K562 (cell line): ENCODE data around the gene COX6B1. TPM values are rescaled to one million over a fixed set of nuclear protein-coding genes. Genes with fewer than 3 reads are reported as not detected.

Experiments used
- CCAR2 ChIP-seq: fragments of 200-400 bp; formaldehyde crosslinking; IDR thresholded peaks from 2 replicates; pipeline ENCODE4 v1.6.1; 2017; ENCODE audit warnings: mild to moderate bottlenecking, low read depth, low read length
- CHD4 ChIP-seq: fragments of 200-600 bp; sonication (generic); IDR thresholded peaks from 3 replicates; pipeline ENCODE4 v1.6.1; 2012; ENCODE audit warnings: low read depth, mild to moderate bottlenecking, mixed read lengths, low read length, inconsistent platforms; ENCODE audit not compliant: insufficient read depth, insufficient replicate concordance, poor library complexity, severe bottlenecking
- ESRRA ChIP-seq: fragments of 450-650 bp; IDR thresholded peaks from 2 replicates; pipeline ENCODE4 v1.6.1; 2014; ENCODE audit warnings: low read depth, mild to moderate bottlenecking, moderate library complexity, borderline replicate concordance
- FOXJ2 ChIP-seq: fragments of 200-800 bp; sonication (Bioruptor generic); IDR thresholded peaks from 2 replicates; pipeline ENCODE4 v1.6.1; 2016; ENCODE audit warnings: missing genetic modification characterization, missing compliant biosample characterization
- GTF2A2 ChIP-seq: IDR thresholded peaks from 2 replicates; pipeline ENCODE4 v1.6.1; 2016; ENCODE audit warnings: mild to moderate bottlenecking, missing genetic modification characterization, missing compliant biosample characterization
- KAT2B ChIP-seq: IDR thresholded peaks from one replicate; pipeline ENCODE4 v1.6.1; 2012; ENCODE audit warnings: low read depth, mild to moderate bottlenecking, control low read depth, inconsistent platforms, low read length, moderate library complexity
- MEIS2 ChIP-seq: fragments of 450-650 bp; IDR thresholded peaks from 2 replicates; pipeline ENCODE4 v1.6.1; 2014; ENCODE audit warnings: mild to moderate bottlenecking; ENCODE audit not compliant: partially characterized antibody
- NUFIP1 ChIP-seq: fragments of 450-650 bp; IDR thresholded peaks from 2 replicates; pipeline ENCODE4 v1.6.1; 2018; ENCODE audit not compliant: partially characterized antibody
- SMARCE1 ChIP-seq: fragments of 450-650 bp; IDR thresholded peaks from 2 replicates; pipeline ENCODE4 v1.7.1; 2016; ENCODE audit warnings: mild to moderate bottlenecking
- SREBF2 ChIP-seq: sonication (generic); formaldehyde crosslinking; IDR thresholded peaks from 2 replicates; pipeline ENCODE4 v1.4.0; 2020; ENCODE audit warnings: mild to moderate bottlenecking, missing genetic modification reagents
- ZNF134 ChIP-seq: fragments of 250-450 bp; sonication (Bioruptor Pico); conservative IDR thresholded peaks from 2 replicates; pipeline ENCODE4 v1.4.0; 2020
- ZNF165 ChIP-seq: fragments of 250-450 bp; sonication (Bioruptor Pico); IDR thresholded peaks from 2 replicates; pipeline ENCODE4 v1.4.0; 2020; ENCODE audit warnings: borderline replicate concordance
- ZNF24 ChIP-seq: fragments of 450-650 bp; IDR thresholded peaks from 2 replicates; pipeline ENCODE4 v1.6.1; 2016
- ZNF282 ChIP-seq: sonication (generic); formaldehyde crosslinking; IDR thresholded peaks from 2 replicates; pipeline ENCODE4 v1.8.1; 2023; ENCODE audit warnings: missing genetic modification reagents
- ZNF436 ChIP-seq: fragments of 250-450, 450-650 bp; sonication (Bioruptor Pico); formaldehyde crosslinking; IDR thresholded peaks from 2 replicates; pipeline ENCODE4 v1.7.0; 2020; ENCODE audit warnings: mild to moderate bottlenecking
- ZNF699 ChIP-seq: fragments of 250-450 bp; sonication (Bioruptor Pico); IDR thresholded peaks from 2 replicates; pipeline ENCODE4 v1.8.0; 2021; ENCODE audit warnings: mild to moderate bottlenecking, moderate library complexity; ENCODE audit not compliant: insufficient replicate concordance
- ZNF707 ChIP-seq: fragments of 250-450 bp; sonication (Bioruptor Pico); conservative IDR thresholded peaks from 2 replicates; pipeline ENCODE4 v1.8.0; 2022; ENCODE audit warnings: inconsistent platforms, mild to moderate bottlenecking, moderate library complexity
- ZNF766 ChIP-seq: fragments of 200-800 bp; sonication (Bioruptor generic); conservative IDR thresholded peaks from 2 replicates; pipeline ENCODE4 v1.6.1; 2016; ENCODE audit warnings: missing genetic modification characterization, missing compliant biosample characterization
- polyA plus RNA-seq, 8 experiments: library from polyadenylated mRNA; depleted of rRNA in 4 of 8; stranded (reverse) in 5 of 8; unstranded in 3 of 8; fragments of >200 nt; fragmentation: Nextera tagmentation in 2 of 8; fragmentation: Illumina TruSeq in 1 of 8; extraction: Ambion mirVana in 2 of 8; extraction: Trizol in 1 of 8; gene quantifications; 2 replicates each; pipeline versions ENCODE4 v1.2.1 to v1.2.3, GENCODE V29; 2011 to 2014; ENCODE audit warnings: inconsistent platforms in 1 of 8, missing spikeins in 1 of 8
- total RNA-seq, 7 experiments: library from RNA; depleted of rRNA in 6 of 7; stranded (reverse); fragments of >200 nt in 6 of 7; fragmentation: Illumina TruSeq in 2 of 7; extraction: Trizol in 2 of 7; gene quantifications; 2 replicates each; pipeline versions ENCODE4 v1.2.1 to v1.2.3, GENCODE V29; 2011 to 2021; ENCODE audit warnings: low replicate concordance in 1 of 7
- TF ChIP-seq, protein P1 (sequence below): fragments of 250-450 bp; sonication (Bioruptor Pico); IDR thresholded peaks from 2 replicates; pipeline ENCODE4 v1.5.0; 2021; ENCODE audit warnings: mild to moderate bottlenecking, borderline replicate concordance
- TF ChIP-seq, protein P2 (sequence below), 3 experiments: fragments of 200-800 bp in 1 of 3; fragments of 250-450 bp in 1 of 3; fragments of 450-650 bp in 1 of 3; sonication (Bioruptor Pico) in 1 of 3; sonication (Bioruptor generic) in 1 of 3; formaldehyde crosslinking in 1 of 3; IDR thresholded peaks; 2 replicates each; pipeline versions ENCODE4 v1.6.1 to v1.8.0; 2016 to 2022; ENCODE audit warnings: mild to moderate bottlenecking in 2 of 3, missing genetic modification characterization in 2 of 3, missing compliant biosample characterization in 1 of 3, moderate library complexity in 1 of 3
- TF ChIP-seq, protein P3 (sequence below): sonication (generic); formaldehyde crosslinking; IDR thresholded peaks from 2 replicates; pipeline ENCODE4 v1.9.0; 2022; ENCODE audit warnings: mild to moderate bottlenecking, missing genetic modification reagents

Gene COX6B1
- total and polyA plus RNA-seq, 9 of the 15 experiments (the other 6 are each of a cell fraction or from before 2014, with no cell fraction given), result 777 to 2,393 (median 1,219) TPM

DNA sequence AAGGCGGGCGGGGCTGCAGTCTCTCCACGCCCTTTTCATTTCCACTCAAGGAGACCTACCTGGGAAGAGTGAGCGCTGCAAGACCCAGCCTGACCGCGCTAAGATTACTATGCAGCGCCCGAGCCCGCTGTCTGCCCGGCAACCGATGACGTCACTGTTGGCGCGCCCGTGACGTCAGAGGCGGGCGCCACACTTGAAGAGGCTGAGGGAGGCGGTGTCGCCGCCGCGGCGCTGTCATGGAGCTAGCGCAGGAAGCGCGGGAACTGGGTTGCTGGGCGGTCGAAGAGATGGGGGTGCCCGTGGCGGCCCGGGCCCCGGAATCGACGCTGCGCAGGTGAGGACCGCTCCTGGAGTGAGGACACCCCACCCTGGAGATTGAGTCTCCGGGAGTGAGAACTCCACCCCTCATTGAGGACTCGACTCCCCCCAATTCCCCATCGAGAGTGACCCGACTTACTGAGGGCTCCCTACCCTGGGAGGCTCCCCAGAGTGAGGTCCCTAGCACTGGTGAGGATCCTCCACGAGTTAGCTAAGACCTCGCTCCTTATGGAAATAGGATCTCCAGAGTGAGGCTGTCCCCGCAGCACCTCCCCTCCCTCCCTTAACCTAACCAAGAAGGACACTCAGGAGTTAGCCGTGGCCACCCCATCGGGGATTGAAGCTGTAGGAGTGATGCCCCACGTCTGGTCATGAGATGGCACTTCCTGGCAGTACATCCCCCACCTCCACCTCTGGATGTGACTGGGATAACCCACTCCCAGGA is 35.4 kb upstream of the COX6B1 start, which contains the start of gene HAUS5 (continued):
- TF ChIP-seq, protein P1, sequence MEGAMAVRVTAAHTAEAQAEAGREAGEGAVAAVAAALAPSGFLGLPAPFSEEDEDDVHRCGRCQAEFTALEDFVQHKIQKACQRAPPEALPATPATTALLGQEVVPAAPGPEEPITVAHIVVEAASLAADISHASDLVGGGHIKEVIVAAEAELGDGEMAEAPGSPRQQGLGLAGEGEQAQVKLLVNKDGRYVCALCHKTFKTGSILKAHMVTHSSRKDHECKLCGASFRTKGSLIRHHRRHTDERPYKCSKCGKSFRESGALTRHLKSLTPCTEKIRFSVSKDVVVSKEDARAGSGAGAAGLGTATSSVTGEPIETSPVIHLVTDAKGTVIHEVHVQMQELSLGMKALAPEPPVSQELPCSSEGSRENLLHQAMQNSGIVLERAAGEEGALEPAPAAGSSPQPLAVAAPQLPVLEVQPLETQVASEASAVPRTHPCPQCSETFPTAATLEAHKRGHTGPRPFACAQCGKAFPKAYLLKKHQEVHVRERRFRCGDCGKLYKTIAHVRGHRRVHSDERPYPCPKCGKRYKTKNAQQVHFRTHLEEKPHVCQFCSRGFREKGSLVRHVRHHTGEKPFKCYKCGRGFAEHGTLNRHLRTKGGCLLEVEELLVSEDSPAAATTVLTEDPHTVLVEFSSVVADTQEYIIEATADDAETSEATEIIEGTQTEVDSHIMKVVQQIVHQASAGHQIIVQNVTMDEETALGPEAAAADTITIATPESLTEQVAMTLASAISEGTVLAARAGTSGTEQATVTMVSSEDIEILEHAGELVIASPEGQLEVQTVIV (CRISPR knock-in tag), result no peak
- no peak for TF ChIP-seq ZNF436 (CRISPR knock-in tag)
- TF ChIP-seq ZNF134 (CRISPR knock-in tag), result no peak
- TF ChIP-seq SMARCE1, result no peak
- no peak for TF ChIP-seq ZNF699 (CRISPR knock-in tag)
- peak; percentile 52 for TF ChIP-seq ESRRA
- TF ChIP-seq, protein P2, sequence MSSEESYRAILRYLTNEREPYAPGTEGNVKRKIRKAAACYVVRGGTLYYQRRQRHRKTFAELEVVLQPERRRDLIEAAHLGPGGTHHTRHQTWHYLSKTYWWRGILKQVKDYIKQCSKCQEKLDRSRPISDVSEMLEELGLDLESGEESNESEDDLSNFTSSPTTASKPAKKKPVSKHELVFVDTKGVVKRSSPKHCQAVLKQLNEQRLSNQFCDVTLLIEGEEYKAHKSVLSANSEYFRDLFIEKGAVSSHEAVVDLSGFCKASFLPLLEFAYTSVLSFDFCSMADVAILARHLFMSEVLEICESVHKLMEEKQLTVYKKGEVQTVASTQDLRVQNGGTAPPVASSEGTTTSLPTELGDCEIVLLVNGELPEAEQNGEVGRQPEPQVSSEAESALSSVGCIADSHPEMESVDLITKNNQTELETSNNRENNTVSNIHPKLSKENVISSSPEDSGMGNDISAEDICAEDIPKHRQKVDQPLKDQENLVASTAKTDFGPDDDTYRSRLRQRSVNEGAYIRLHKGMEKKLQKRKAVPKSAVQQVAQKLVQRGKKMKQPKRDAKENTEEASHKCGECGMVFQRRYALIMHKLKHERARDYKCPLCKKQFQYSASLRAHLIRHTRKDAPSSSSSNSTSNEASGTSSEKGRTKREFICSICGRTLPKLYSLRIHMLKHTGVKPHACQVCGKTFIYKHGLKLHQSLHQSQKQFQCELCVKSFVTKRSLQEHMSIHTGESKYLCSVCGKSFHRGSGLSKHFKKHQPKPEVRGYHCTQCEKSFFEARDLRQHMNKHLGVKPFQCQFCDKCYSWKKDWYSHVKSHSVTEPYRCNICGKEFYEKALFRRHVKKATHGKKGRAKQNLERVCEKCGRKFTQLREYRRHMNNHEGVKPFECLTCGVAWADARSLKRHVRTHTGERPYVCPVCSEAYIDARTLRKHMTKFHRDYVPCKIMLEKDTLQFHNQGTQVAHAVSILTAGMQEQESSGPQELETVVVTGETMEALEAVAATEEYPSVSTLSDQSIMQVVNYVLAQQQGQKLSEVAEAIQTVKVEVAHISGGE (CRISPR knock-in tag; IDR thresholded peaks at IDR 0.05), result 0 out of 6 replicates have a peak, but pooled peaks of 1 of the 3 experiments have one; percentile 44
- no peak for TF ChIP-seq FOXJ2 (tag)
- no peak for TF ChIP-seq KAT2B
- no peak for TF ChIP-seq ZNF282 (CRISPR knock-in tag)
- TF ChIP-seq CHD4, result no peak
- no peak for TF ChIP-seq MEIS2
- 0 out of 2 replicates have a peak, but pooled peaks have one; percentile 30 for TF ChIP-seq ZNF707 (CRISPR knock-in tag)
- TF ChIP-seq, protein P3, sequence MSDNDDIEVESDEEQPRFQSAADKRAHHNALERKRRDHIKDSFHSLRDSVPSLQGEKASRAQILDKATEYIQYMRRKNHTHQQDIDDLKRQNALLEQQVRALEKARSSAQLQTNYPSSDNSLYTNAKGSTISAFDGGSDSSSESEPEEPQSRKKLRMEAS (CRISPR knock-in tag), result peak; percentile 82
- TF ChIP-seq ZNF766 (CRISPR knock-in tag), result peak; percentile 47; the same call in 1 of the 2 replicates
- TF ChIP-seq NUFIP1, result no peak
- no peak for TF ChIP-seq ZNF165 (CRISPR knock-in tag)
- TF ChIP-seq ZNF24, result no peak
- no peak for TF ChIP-seq GTF2A2 (tag)
- no peak for TF ChIP-seq SREBF2 (CRISPR knock-in tag)
- no peak for TF ChIP-seq CCAR2
